Measurements from ENCODE around the gene SGIP1. TPM values are rescaled to one million over a fixed set of nuclear protein-coding genes. Genes with fewer than 3 reads are reported as not detected.
"Not testable (repeated sequence)": the region's sequence is repeated elsewhere in the genome, so short reads cannot be mapped to it uniquely, and the experiment has no call there.

Gene SGIP1
- total and polyA plus RNA-seq, 2 donors, result 0.57 to 2.9 TPM

DNA sequence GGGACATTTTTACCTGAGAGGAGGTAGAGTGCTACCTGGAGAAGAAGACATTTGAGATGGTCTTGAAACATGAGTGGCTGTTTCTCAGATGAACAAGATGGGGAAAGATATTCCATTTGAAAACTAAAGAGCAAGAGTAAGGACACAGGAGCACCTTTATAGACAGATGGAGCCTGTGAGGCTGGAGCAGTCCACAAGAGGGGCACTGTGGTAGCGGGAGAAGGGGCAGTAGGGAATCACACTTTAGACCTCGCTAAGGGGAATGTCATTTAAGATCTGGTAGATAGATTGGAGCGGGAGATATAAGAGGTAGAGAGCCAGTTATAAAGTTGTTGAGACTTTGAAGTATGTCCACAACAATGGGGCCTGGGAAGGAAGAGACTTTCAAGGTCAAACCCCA, 241.7 kb downstream of the SGIP1 start:
- H3K27ac ChIP-seq (ENCODE audit: low read depth in 1 of 2, low read length in 1 of 2), result no peak overlapping the region
- peaks cover 0 to 5% of the 10 kb centered on the region in 2 donors for H3K4me1 ChIP-seq (ENCODE audit: control insufficient read depth in 2 of 2, insufficient read depth in 2 of 2, low read length in 2 of 2)
- no peaks in the 10 kb centered on the region for H3K9me3 ChIP-seq (ENCODE audit: control insufficient read depth in 2 of 2, insufficient read depth in 1 of 2, low read length in 1 of 2)
- H3K36me3 ChIP-seq (ENCODE audit: control insufficient read depth in 2 of 2, insufficient read depth in 2 of 2, low read length in 1 of 2), result no peaks in the 10 kb centered on the region
- H3K27me3 ChIP-seq (ENCODE audit: control insufficient read depth in 2 of 2, insufficient read depth in 1 of 2, low read length in 1 of 2), result no peaks in the 10 kb centered on the region
- H3K4me3 ChIP-seq (ENCODE audit: low read length in 2 of 2), result no peak overlapping the region
- WGBS, result 99% methylated on average over 3 of the region's 3 CpGs
- DNase-seq (ENCODE audit: low read depth in 6 of 9, low spot score in 9 of 9), result no peak

DNA sequence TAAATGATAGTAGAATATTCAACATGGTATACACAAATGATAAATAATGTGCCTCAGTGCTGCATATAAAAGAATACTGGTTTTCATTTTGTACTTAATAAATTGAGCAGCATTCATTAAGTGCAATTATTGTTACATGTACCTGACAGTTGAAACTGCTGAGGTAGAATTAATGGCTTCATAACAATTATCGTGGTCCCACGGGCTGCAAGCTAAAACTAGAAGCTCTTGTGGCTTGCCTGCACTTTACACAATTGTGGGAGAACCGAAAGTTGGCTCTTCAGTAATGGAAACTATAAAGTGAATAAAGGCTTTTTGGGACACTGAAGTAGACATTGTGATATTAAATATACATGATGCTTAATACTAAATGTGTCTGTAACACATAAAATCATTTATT, 243.9 kb downstream of the SGIP1 start:
- DNase-seq (ENCODE audit: low read depth in 6 of 9, low spot score in 9 of 9), result no peak
- no peaks in the 10 kb centered on the region for H3K27me3 ChIP-seq (ENCODE audit: control insufficient read depth in 2 of 2, insufficient read depth in 1 of 2, low read length in 1 of 2)
- no peak overlapping the region for H3K27ac ChIP-seq (ENCODE audit: low read depth in 1 of 2, low read length in 1 of 2)
- no peaks in the 10 kb centered on the region for H3K9me3 ChIP-seq (ENCODE audit: control insufficient read depth in 2 of 2, insufficient read depth in 1 of 2, low read length in 1 of 2)
- WGBS, result 94% methylated on average over 3 of the region's 3 CpGs
- H3K4me1 ChIP-seq (ENCODE audit: control insufficient read depth in 2 of 2, insufficient read depth in 2 of 2, low read length in 2 of 2), result no peaks in the 10 kb centered on the region
- no peak overlapping the region for H3K4me3 ChIP-seq (ENCODE audit: low read length in 2 of 2)
- H3K36me3 ChIP-seq (ENCODE audit: control insufficient read depth in 2 of 2, insufficient read depth in 2 of 2, low read length in 1 of 2), result no peaks in the 10 kb centered on the region

DNA sequence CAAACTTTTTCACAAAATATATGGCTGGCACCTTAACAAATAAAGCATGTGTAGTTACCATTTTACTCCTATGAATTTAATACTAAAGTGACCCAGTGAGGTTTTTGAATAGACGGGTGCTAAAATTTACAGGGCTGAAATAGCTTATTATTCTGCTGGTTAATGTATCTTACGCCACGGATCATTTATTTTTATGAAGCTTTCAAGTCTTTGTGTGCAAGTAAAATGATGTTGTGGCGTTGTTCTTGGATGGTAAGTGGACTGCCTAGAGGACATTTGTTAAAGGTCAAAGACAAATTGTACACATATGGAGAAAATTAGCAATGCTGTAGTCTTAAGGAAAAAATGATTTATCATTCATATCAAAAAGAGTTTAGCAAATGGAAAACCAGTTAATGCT, 244.3 kb downstream of the SGIP1 start:
- H3K4me1 ChIP-seq (ENCODE audit: control insufficient read depth in 2 of 2, insufficient read depth in 2 of 2, low read length in 2 of 2), result no peaks in the 10 kb centered on the region
- no peak for DNase-seq (ENCODE audit: low read depth in 6 of 9, low spot score in 9 of 9)
- H3K9me3 ChIP-seq (ENCODE audit: control insufficient read depth in 2 of 2, insufficient read depth in 1 of 2, low read length in 1 of 2), result no peaks in the 10 kb centered on the region
- H3K27me3 ChIP-seq (ENCODE audit: control insufficient read depth in 2 of 2, insufficient read depth in 1 of 2, low read length in 1 of 2), result no peaks in the 10 kb centered on the region
- H3K27ac ChIP-seq (ENCODE audit: low read depth in 1 of 2, low read length in 1 of 2), result no peak overlapping the region
- no peaks in the 10 kb centered on the region for H3K36me3 ChIP-seq (ENCODE audit: control insufficient read depth in 2 of 2, insufficient read depth in 2 of 2, low read length in 1 of 2)
- no peak overlapping the region for H3K4me3 ChIP-seq (ENCODE audit: low read length in 2 of 2)
- WGBS, result 94% methylated on average over 4 of the region's 4 CpGs

DNA sequence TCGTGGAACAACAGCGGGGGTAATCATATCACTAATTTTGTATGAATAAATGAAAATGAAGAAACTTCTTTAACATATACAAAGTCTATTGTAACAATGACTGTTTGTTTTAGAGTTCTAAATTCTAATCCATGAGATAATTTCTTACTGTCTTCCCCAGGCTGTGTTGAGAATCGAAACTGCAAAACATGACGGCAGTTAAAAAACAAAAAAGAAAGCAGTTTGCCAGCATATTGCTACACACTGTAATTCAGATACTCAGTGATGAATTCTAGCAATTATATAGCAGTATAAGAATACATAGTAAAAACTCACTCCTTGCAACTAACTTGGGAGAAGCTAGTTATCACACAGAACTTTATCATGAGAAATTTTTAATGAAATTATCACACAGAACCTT, 245.0 kb downstream of the SGIP1 start:
- no peak for DNase-seq (ENCODE audit: low read depth in 6 of 9, low spot score in 9 of 9)
- no peaks in the 10 kb centered on the region for H3K27me3 ChIP-seq (ENCODE audit: control insufficient read depth in 2 of 2, insufficient read depth in 1 of 2, low read length in 1 of 2)
- H3K9me3 ChIP-seq (ENCODE audit: control insufficient read depth in 2 of 2, insufficient read depth in 1 of 2, low read length in 1 of 2), result no peaks in the 10 kb centered on the region
- H3K27ac ChIP-seq (ENCODE audit: low read depth in 1 of 2, low read length in 1 of 2), result no peak overlapping the region
- H3K4me1 ChIP-seq (ENCODE audit: control insufficient read depth in 2 of 2, insufficient read depth in 2 of 2, low read length in 2 of 2), result no peaks in the 10 kb centered on the region
- WGBS, result 99% methylated on average over 4 of the region's 4 CpGs
- H3K4me3 ChIP-seq (ENCODE audit: low read length in 2 of 2), result no peak overlapping the region
- H3K36me3 ChIP-seq (ENCODE audit: control insufficient read depth in 2 of 2, insufficient read depth in 2 of 2, low read length in 1 of 2), result no peaks in the 10 kb centered on the region

DNA sequence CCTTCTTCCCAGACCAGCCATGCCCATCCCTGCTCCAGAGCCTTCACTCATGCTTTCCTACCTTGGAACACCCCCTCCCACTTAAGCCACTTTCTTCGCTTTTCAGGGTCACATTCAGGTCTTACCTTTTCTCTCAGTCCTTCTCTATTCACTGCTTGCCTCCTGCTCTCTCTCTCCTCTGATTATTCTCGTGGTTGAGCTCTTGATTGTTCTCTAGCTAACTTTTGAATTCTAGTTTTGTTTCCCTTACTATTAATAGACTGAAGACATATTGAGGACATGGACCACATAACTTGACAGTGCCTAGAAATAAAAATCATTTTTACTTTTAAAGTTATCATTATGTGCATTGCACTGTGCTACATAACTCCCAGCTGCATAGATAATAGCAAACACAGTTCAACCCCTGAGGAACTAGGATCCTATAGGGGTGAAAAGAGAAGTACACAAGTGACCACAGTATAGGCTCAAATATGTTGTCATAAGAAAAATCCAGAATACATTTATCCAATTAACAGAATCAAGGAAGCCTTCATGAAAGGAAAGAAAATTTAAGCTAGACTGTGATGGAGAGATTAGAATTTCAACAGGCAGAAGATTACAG, 245.6 kb downstream of the SGIP1 start:
- no peaks in the 10 kb centered on the region for H3K9me3 ChIP-seq (ENCODE audit: control insufficient read depth in 2 of 2, insufficient read depth in 1 of 2, low read length in 1 of 2)
- no peaks in the 10 kb centered on the region for H3K36me3 ChIP-seq (ENCODE audit: control insufficient read depth in 2 of 2, insufficient read depth in 2 of 2, low read length in 1 of 2)
- no peak overlapping the region for H3K4me3 ChIP-seq (ENCODE audit: low read length in 2 of 2)
- no peaks in the 10 kb centered on the region for H3K4me1 ChIP-seq (ENCODE audit: control insufficient read depth in 2 of 2, insufficient read depth in 2 of 2, low read length in 2 of 2)
- H3K27ac ChIP-seq (ENCODE audit: low read depth in 1 of 2, low read length in 1 of 2), result no peak overlapping the region
- DNase-seq (ENCODE audit: low read depth in 6 of 9, low spot score in 9 of 9), result no peak
- 94% methylated on average over 2 of the region's 2 CpGs for WGBS
- H3K27me3 ChIP-seq (ENCODE audit: control insufficient read depth in 2 of 2, insufficient read depth in 1 of 2, low read length in 1 of 2), result no peaks in the 10 kb centered on the region

DNA sequence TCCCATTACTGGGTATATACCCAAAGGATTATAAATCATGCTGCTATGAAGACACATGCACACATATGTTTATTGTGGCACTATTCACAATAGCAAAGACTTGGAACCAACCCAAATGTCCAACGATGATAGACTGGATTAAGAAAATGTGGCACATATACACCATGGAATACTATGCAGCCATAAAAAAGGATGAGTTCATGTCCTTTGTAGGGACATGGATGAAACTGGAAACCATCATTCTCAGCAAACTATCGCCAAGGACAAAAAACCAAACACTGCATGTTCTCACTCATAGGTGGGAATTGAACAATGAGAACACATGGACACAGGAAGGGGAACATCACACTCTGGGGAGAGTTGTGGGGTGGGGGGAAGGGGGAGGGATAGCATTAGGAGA, 251.8 kb downstream of the SGIP1 start:
- H3K27ac ChIP-seq (ENCODE audit: low read depth in 1 of 2, low read length in 1 of 2); H3K4me3 ChIP-seq (ENCODE audit: low read length in 2 of 2); H3K4me1 ChIP-seq (ENCODE audit: control insufficient read depth in 2 of 2, insufficient read depth in 2 of 2, low read length in 2 of 2); H3K27me3 ChIP-seq (ENCODE audit: control insufficient read depth in 2 of 2, insufficient read depth in 1 of 2, low read length in 1 of 2); H3K9me3 ChIP-seq (ENCODE audit: control insufficient read depth in 2 of 2, insufficient read depth in 1 of 2, low read length in 1 of 2); DNase-seq (ENCODE audit: low read depth in 6 of 9, low spot score in 9 of 9); H3K36me3 ChIP-seq (ENCODE audit: control insufficient read depth in 2 of 2, insufficient read depth in 2 of 2, low read length in 1 of 2): not testable (repeated sequence)
- no CpG with 5 or more reads among the region's 2 CpGs for WGBS

DNA sequence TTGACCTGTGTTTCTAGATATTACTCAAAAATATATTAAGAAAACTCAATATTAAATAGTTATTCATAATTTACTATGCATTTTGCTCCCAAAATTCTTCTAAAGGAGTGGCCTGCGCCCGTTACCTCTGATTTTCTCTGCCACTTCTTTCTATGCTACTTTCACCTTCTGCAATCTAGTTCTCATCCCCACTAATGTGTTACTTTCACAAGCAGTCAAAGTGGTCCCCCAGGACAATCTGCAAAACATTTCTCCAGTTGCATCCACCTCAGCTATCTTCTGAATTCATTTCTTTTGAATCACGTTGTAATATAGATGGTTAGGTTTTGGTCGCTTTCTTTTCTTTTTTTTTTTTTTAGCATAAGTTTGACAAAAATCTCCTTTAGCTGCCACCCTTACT, 253.7 kb downstream of the SGIP1 start:
- no peaks in the 10 kb centered on the region for H3K27me3 ChIP-seq (ENCODE audit: control insufficient read depth in 2 of 2, insufficient read depth in 1 of 2, low read length in 1 of 2)
- DNase-seq (ENCODE audit: low read depth in 6 of 9, low spot score in 9 of 9), result no peak
- H3K9me3 ChIP-seq (ENCODE audit: control insufficient read depth in 2 of 2, insufficient read depth in 1 of 2, low read length in 1 of 2), result no peaks in the 10 kb centered on the region
- WGBS, result 100% methylated on average over 4 of the region's 4 CpGs
- no peaks in the 10 kb centered on the region for H3K4me1 ChIP-seq (ENCODE audit: control insufficient read depth in 2 of 2, insufficient read depth in 2 of 2, low read length in 2 of 2)
- no peak overlapping the region for H3K4me3 ChIP-seq (ENCODE audit: low read length in 2 of 2)
- H3K36me3 ChIP-seq (ENCODE audit: control insufficient read depth in 2 of 2, insufficient read depth in 2 of 2, low read length in 1 of 2), result no peaks in the 10 kb centered on the region
- no peak overlapping the region for H3K27ac ChIP-seq (ENCODE audit: low read depth in 1 of 2, low read length in 1 of 2)

DNA sequence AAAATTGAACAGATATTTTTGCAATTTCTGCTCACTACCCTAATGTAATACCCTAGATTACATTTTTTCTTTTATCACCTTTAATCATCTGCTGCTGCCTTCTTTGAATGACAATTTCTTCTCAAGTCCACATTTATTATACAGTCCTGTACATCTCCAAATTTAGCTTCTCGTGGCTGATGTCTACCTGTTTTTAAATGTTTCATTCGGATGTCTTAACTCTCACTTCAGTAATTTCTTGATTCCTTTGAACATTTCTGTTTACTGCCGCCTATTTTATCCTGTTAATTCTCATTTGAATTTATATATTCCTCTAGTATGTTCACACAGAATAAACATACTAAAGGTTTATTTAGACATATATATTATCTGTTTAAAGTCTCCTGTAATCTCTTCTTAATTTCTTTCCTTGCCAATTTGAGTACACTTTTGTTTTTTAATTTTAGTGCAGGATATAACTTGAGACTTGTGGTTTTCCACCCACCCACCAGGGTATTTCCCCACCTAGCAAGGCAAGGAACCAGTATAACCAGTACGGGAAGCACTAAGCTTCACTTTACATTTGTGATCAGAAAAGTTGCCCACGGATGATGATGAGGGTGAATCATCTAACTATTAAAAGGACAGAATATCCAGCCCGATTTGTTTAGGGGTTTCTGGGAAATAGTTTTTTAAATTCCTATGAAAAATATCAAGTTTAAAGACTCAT, 254.4 kb downstream of the SGIP1 start:
- Histone ChIP-seq H3K4me3 (ENCODE audit: low read length in 2 of 2) (no peak overlapping the region), H3K27ac (ENCODE audit: low read depth in 1 of 2, low read length in 1 of 2) (no peak overlapping the region), H3K36me3 (ENCODE audit: control insufficient read depth in 2 of 2, insufficient read depth in 2 of 2, low read length in 1 of 2) (no peaks in the 10 kb centered on the region), H3K9me3 (ENCODE audit: control insufficient read depth in 2 of 2, insufficient read depth in 1 of 2, low read length in 1 of 2) (no peaks in the 10 kb centered on the region), H3K27me3 (ENCODE audit: control insufficient read depth in 2 of 2, insufficient read depth in 1 of 2, low read length in 1 of 2) (no peaks in the 10 kb centered on the region), H3K4me1 (ENCODE audit: control insufficient read depth in 2 of 2, insufficient read depth in 2 of 2, low read length in 2 of 2) (no peaks in the 10 kb centered on the region)
- peak in 2 of 9 donors; percentile 17 to 55 for DNase-seq (ENCODE audit: low read depth in 6 of 9, low spot score in 9 of 9)
- 61% methylated on average over 6 of the region's 6 CpGs for WGBS

DNA sequence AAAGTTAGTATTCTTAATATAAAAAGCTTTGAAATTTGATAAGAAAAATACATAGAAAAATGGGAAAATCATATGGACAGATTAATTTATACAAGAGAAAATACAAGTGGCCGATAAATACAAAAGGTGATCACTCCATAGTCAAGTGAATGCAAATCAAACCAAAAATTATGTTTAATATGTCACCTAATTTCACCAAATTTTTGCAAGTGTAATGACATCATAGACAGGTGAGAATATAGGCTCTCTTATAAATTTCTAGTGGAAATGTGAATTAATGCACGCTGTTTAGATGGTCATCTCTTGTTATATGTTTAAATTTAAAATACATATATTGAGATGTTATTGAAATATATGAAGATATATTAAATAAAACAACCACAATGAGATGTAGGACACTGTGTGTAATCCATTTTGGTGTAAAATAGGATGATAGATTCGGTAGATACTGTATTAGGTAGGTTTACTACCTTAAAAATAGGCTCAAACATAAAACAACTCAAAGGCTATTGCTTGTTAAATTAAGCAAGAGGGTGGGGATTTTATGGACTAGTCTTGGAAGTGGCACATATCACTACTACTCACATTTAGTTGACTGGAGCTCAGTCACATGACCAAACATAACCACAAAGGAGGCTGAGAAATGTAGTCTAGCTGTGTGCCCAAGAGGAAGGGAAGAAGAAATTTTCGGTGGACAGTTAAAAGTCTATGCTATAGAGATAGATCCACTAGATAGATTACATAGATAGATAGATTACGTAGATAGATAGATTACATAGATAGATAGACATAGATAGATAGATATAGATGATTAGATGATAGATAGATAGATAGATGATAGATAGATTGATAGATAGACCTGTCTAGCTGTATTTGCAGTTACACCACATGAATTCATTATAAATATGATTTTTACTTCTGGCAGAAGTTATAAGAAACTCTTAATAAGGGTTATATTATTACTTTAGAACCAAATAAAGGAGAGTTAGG, 258.0 kb downstream of the SGIP1 start:
- no peak for DNase-seq (ENCODE audit: low read depth in 6 of 9, low spot score in 9 of 9)
- H3K36me3 ChIP-seq (ENCODE audit: control insufficient read depth in 2 of 2, insufficient read depth in 2 of 2, low read length in 1 of 2), result no peaks in the 10 kb centered on the region
- WGBS, result 97% methylated on average over 5 of the region's 5 CpGs
- no peak overlapping the region for H3K4me3 ChIP-seq (ENCODE audit: low read length in 2 of 2)
- H3K4me1 ChIP-seq (ENCODE audit: control insufficient read depth in 2 of 2, insufficient read depth in 2 of 2, low read length in 2 of 2), result no peaks in the 10 kb centered on the region
- no peaks in the 10 kb centered on the region for H3K9me3 ChIP-seq (ENCODE audit: control insufficient read depth in 2 of 2, insufficient read depth in 1 of 2, low read length in 1 of 2)
- no peak overlapping the region for H3K27ac ChIP-seq (ENCODE audit: low read depth in 1 of 2, low read length in 1 of 2)
- no peaks in the 10 kb centered on the region for H3K27me3 ChIP-seq (ENCODE audit: control insufficient read depth in 2 of 2, insufficient read depth in 1 of 2, low read length in 1 of 2)
